ENCODE measurements around the gene PARVB. TPM values are rescaled to one million over a fixed set of nuclear protein-coding genes. Genes with fewer than 3 reads are reported as not detected.

PARVB gene
- total RNA-seq, 4 donors from 2014 or later, result 120 to 201 (median 147) TPM

- ATAC-seq (no peak), DNase-seq (no peak)
- TF ChIP-seq CTCF (IDR thresholded peaks at IDR 0.05 in 4 of 5, conservative IDR thresholded peaks at IDR 0.05 in 1 of 5), result no peak
- TF ChIP-seq POLR2A (IDR thresholded peaks at IDR 0.05), result no peak
- in situ Hi-C loops (cut with MboI; ENCODE audit: low sequenced_read_pairs in 4 of 4), result no loop called here
- H3K9me3 ChIP-seq, result no peaks in the 10 kb centered on the region
- H3K27ac ChIP-seq, result no peak overlapping the region
- no peaks in the 10 kb centered on the region for H3K27me3 ChIP-seq
- H3K4me3 ChIP-seq, result no peak overlapping the region
- H3K4me1 ChIP-seq, result no peaks in the 10 kb centered on the region
- intact Hi-C loops (cut with DNase I; ENCODE audit: low total_unique reads), result no loop called here
- peaks cover 0 to 41% of the 10 kb centered on the region in 2 donors for H3K36me3 ChIP-seq
Measured at GRCh38 chr22:44166498-44167276, 142.6 kb downstream of the PARVB start.

- TF ChIP-seq CTCF (IDR thresholded peaks at IDR 0.05 in 4 of 5, conservative IDR thresholded peaks at IDR 0.05 in 1 of 5) (no peak), POLR2A (IDR thresholded peaks at IDR 0.05) (no peak)
- no peak overlapping the region for H3K4me3 ChIP-seq
- H3K4me1 ChIP-seq, result peaks cover 0 to 5% of the 10 kb centered on the region in 2 donors
- peaks cover 0 to 41% of the 10 kb centered on the region in 2 donors for H3K36me3 ChIP-seq
- no peaks in the 10 kb centered on the region for H3K9me3 ChIP-seq
- H3K27me3 ChIP-seq, result no peaks in the 10 kb centered on the region
- in situ Hi-C loops (cut with MboI; ENCODE audit: low sequenced_read_pairs in 4 of 4) (no loop called here), intact Hi-C loops (cut with DNase I; ENCODE audit: low total_unique reads) (no loop called here)
- no peak for DNase-seq
- no peak overlapping the region for H3K27ac ChIP-seq
- ATAC-seq, result no peak
Measured at GRCh38 chr22:44167501-44167900, 143.4 kb downstream of the PARVB start.

- Histone ChIP-seq H3K27me3 (no peaks in the 10 kb centered on the region), H3K9me3 (no peaks in the 10 kb centered on the region), H3K4me3 (no peak overlapping the region), H3K27ac (no peak overlapping the region), H3K4me1 (peaks cover 2 to 10% of the 10 kb centered on the region in 2 donors), H3K36me3 (peaks cover 0 to 41% of the 10 kb centered on the region in 2 donors)
- in situ Hi-C loops (cut with MboI; ENCODE audit: low sequenced_read_pairs in 4 of 4) (no loop called here), intact Hi-C loops (cut with DNase I; ENCODE audit: low total_unique reads) (no loop called here)
- ATAC-seq, result no peak
- TF ChIP-seq CTCF (IDR thresholded peaks at IDR 0.05 in 4 of 5, conservative IDR thresholded peaks at IDR 0.05 in 1 of 5) (no peak), POLR2A (IDR thresholded peaks at IDR 0.05) (no peak)
- DNase-seq, result no peak
Measured at GRCh38 chr22:44168206-44168605, 144.1 kb downstream of the PARVB start.

- Histone ChIP-seq H3K27ac (no peak overlapping the region), H3K9me3 (no peaks in the 10 kb centered on the region), H3K4me3 (no peak overlapping the region), H3K36me3 (peaks cover 0 to 30% of the 10 kb centered on the region in 2 donors), H3K4me1 (peaks cover 2 to 10% of the 10 kb centered on the region in 2 donors), H3K27me3 (no peaks in the 10 kb centered on the region)
- DNase-seq, result no peak
- in situ Hi-C loops (cut with MboI; ENCODE audit: low sequenced_read_pairs in 4 of 4), result no loop called here
- ATAC-seq, result no peak
- TF ChIP-seq CTCF (IDR thresholded peaks at IDR 0.05 in 4 of 5, conservative IDR thresholded peaks at IDR 0.05 in 1 of 5) (no peak), POLR2A (IDR thresholded peaks at IDR 0.05) (no peak)
- intact Hi-C loops (cut with DNase I; ENCODE audit: low total_unique reads), result loop anchor here (10.0 kb wide), 1 partner anchor 176 kb away; no protein-coding TSS in a partner anchor
Measured at GRCh38 chr22:44170470-44170869, 146.4 kb downstream of the PARVB start.

Data from gastrocnemius medialis (tissue), 4 donors.